Keratinocyte (primary cell): ENCODE measurements around the gene PCDHB11.
"Not testable (repeated sequence)": the region's sequence is repeated elsewhere in the genome, so short reads cannot be mapped to it uniquely, and the experiment has no call there.

Experiments
- EZH2 ChIP-seq: IDR thresholded peaks from one replicate; pipeline ENCODE4 v1.6.1; 2012; ENCODE audit warnings: inconsistent platforms, mild to moderate bottlenecking, low read length, moderate library complexity
- TF ChIP-seq, protein P1 (sequence below), 3 experiments: IDR thresholded peaks in 1 of 3; conservative IDR thresholded peaks in 1 of 3; optimal IDR thresholded peaks in 1 of 3; 2 replicates in 2 of 3; 3 replicates in 1 of 3; pipeline versions ENCODE3 to v1.5.1; 2011; ENCODE audit warnings: low read length in 3 of 3, mild to moderate bottlenecking in 3 of 3, moderate library complexity in 2 of 3, control low read depth in 1 of 3, inconsistent platforms in 1 of 3; ENCODE audit not compliant: insufficient read depth in 2 of 3; ENCODE audit errors: extremely low read depth in 1 of 3

DNA sequence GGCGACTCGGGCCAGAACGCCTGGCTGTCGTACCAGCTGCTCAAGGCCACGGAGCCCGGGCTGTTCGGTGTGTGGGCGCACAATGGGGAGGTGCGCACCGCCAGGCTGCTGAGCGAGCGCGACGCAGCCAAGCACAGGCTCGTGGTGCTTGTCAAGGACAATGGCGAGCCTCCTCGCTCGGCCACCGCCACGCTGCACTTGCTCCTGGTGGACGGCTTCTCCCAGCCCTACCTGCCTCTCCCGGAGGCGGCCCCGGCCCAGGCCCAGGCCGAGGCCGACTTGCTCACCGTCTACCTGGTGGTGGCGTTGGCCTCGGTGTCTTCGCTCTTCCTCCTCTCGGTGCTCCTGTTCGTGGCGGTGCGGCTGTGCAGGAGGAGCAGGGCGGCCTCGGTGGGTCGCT is 5.1 kb upstream of the PCDHB11 start:
- TF ChIP-seq, protein P1, sequence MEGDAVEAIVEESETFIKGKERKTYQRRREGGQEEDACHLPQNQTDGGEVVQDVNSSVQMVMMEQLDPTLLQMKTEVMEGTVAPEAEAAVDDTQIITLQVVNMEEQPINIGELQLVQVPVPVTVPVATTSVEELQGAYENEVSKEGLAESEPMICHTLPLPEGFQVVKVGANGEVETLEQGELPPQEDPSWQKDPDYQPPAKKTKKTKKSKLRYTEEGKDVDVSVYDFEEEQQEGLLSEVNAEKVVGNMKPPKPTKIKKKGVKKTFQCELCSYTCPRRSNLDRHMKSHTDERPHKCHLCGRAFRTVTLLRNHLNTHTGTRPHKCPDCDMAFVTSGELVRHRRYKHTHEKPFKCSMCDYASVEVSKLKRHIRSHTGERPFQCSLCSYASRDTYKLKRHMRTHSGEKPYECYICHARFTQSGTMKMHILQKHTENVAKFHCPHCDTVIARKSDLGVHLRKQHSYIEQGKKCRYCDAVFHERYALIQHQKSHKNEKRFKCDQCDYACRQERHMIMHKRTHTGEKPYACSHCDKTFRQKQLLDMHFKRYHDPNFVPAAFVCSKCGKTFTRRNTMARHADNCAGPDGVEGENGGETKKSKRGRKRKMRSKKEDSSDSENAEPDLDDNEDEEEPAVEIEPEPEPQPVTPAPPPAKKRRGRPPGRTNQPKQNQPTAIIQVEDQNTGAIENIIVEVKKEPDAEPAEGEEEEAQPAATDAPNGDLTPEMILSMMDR (optimal IDR thresholded peaks at IDR 0.05 in 1 of 3, IDR thresholded peaks at IDR 0.05 in 1 of 3, conservative IDR thresholded peaks at IDR 0.05 in 1 of 3; ENCODE audit: extremely low read depth in 1 of 3, insufficient read depth in 2 of 3, low read length in 3 of 3), result not testable (repeated sequence)
- not testable (repeated sequence) for TF ChIP-seq EZH2
